Measurements from ENCODE around the gene PDS5A. TPM values are rescaled to one million over a fixed set of nuclear protein-coding genes. Genes with fewer than 3 reads are reported as not detected.

Gene PDS5A
- total and polyA plus RNA-seq, 2 of the 13 experiments (the other 11 are each of a cell fraction or from before 2014, with no cell fraction given), result 31.8 to 57.0 TPM

DNA sequence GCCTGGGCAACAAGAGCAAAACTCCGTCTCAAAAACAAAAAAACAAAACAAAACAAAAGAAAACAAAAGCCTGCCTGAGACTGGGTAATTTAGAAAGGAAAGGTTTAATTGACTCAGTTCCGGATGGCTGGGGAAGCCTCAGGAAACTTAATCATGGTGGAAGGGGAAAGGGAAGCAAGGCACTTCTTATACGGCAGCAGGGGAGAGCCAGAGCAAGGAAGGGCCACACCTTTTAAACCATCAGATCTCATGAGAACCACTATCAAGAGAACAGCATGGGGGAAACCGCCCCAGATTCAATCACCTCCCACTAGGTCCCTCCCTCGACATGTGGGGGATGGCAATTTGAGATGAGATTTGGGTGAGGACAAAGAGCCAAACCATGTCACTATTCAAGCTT lies 157.5 kb downstream of the PDS5A start (continued):
- TF ChIP-seq, protein P1, sequence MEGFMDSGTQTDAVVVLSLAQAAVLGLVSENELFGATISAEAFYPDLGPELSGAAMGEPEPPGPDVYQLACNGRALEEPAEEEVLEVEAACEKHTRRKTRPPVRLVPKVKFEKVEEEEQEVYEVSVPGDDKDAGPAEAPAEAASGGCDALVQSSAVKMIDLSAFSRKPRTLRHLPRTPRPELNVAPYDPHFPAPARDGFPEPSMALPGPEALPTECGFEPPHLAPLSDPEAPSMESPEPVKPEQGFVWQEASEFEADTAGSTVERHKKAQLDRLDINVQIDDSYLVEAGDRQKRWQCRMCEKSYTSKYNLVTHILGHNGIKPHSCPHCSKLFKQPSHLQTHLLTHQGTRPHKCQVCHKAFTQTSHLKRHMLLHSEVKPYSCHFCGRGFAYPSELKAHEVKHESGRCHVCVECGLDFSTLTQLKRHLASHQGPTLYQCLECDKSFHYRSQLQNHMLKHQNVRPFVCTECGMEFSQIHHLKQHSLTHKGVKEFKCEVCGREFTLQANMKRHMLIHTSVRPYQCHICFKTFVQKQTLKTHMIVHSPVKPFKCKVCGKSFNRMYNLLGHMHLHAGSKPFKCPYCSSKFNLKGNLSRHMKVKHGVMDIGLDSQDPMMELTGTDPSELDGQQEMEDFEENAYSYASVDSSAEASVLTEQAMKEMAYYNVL (CRISPR knock-in tag; IDR thresholded peaks at IDR 0.05; ENCODE audit: borderline replicate concordance), result no peak
- TF ChIP-seq, protein P2, sequence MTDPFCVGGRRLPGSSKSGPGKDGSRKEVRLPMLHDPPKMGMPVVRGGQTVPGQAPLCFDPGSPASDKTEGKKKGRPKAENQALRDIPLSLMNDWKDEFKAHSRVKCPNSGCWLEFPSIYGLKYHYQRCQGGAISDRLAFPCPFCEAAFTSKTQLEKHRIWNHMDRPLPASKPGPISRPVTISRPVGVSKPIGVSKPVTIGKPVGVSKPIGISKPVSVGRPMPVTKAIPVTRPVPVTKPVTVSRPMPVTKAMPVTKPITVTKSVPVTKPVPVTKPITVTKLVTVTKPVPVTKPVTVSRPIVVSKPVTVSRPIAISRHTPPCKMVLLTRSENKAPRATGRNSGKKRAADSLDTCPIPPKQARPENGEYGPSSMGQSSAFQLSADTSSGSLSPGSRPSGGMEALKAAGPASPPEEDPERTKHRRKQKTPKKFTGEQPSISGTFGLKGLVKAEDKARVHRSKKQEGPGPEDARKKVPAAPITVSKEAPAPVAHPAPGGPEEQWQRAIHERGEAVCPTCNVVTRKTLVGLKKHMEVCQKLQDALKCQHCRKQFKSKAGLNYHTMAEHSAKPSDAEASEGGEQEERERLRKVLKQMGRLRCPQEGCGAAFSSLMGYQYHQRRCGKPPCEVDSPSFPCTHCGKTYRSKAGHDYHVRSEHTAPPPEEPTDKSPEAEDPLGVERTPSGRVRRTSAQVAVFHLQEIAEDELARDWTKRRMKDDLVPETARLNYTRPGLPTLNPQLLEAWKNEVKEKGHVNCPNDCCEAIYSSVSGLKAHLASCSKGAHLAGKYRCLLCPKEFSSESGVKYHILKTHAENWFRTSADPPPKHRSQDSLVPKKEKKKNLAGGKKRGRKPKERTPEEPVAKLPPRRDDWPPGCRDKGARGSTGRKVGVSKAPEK (CRISPR knock-in tag; IDR thresholded peaks at IDR 0.05; ENCODE audit: borderline replicate concordance), result no peak

DNA sequence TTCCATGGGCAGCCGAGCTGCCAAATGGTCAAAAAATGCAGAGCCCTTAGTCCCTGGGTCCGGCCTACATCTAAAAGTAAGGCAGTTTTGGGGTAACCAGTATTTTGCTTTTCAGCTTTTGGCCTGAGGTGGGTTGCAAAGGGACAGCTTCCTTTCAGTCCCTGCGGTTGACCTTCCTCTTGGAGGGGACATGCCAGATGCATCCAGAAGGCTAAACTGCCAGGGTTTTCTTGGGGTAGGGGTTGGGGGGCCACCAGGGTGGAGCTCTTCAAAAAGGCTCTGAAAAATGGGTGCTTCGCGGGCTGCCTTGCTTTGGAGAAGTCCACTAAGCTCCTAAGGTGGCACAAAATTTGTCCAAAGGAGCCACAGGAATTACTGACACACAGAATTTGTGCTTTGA lies 159.1 kb downstream of the PDS5A start:
- WGBS (ENCODE audit: low lambda C conversion rate), result 89% methylated on average over 5 of the region's 5 CpGs
- no peaks in the 10 kb centered on the region for H4K20me1 ChIP-seq (ENCODE audit: insufficient read depth, low read length)
- H2AFZ ChIP-seq (ENCODE audit: low read length), result no peak overlapping the region
- intact Hi-C loops (cut with micrococcal nuclease; ENCODE audit: unreplicated experiment) (loop anchor here (10.0 kb wide), 2 partner anchors 156 to 354 kb away; partner anchors contain the start of gene PDS5A), in situ Hi-C loops (cut with HindIII; ENCODE audit: extremely low pct_ligation_motif_present, low pct_unique_long_range_greater_than_20kb) (no loop called here)
- no peak overlapping the region for H3K9ac ChIP-seq (ENCODE audit: insufficient read depth, low read depth, low read length)
- no peaks in the 10 kb centered on the region for H3K79me2 ChIP-seq (ENCODE audit: insufficient read depth, low read length)
- BruUV-seq (replicated peaks), result no TSS peak
- H3K4me3 ChIP-seq (replicated peaks in 1 of 3; ENCODE audit: insufficient read depth in 1 of 3, low read depth in 2 of 3, low read length in 3 of 3), result no peak overlapping the region
- no peak overlapping the region for H3K27ac ChIP-seq (ENCODE audit: extremely low read length, insufficient read depth, low read length)
- ChIA-PET CTCF (ENCODE audit: low intra/inter-chr PET ratio, low total read pairs) (no interaction called here), POLR2A (no interaction called here)
- H3K9me3 ChIP-seq (ENCODE audit: low read length), result no peaks in the 10 kb centered on the region
- H3K4me1 ChIP-seq (ENCODE audit: insufficient read depth, low read length), result peaks cover 29% of the 10 kb centered on the region
- TF ChIP-seq, protein P3, sequence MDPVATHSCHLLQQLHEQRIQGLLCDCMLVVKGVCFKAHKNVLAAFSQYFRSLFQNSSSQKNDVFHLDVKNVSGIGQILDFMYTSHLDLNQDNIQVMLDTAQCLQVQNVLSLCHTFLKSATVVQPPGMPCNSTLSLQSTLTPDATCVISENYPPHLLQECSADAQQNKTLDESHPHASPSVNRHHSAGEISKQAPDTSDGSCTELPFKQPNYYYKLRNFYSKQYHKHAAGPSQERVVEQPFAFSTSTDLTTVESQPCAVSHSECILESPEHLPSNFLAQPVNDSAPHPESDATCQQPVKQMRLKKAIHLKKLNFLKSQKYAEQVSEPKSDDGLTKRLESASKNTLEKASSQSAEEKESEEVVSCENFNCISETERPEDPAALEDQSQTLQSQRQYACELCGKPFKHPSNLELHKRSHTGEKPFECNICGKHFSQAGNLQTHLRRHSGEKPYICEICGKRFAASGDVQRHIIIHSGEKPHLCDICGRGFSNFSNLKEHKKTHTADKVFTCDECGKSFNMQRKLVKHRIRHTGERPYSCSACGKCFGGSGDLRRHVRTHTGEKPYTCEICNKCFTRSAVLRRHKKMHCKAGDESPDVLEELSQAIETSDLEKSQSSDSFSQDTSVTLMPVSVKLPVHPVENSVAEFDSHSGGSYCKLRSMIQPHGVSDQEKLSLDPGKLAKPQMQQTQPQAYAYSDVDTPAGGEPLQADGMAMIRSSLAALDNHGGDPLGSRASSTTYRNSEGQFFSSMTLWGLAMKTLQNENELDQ (CRISPR knock-in tag; IDR thresholded peaks at IDR 0.05; ENCODE audit: borderline replicate concordance), result no peak
- TF ChIP-seq, protein P4, sequence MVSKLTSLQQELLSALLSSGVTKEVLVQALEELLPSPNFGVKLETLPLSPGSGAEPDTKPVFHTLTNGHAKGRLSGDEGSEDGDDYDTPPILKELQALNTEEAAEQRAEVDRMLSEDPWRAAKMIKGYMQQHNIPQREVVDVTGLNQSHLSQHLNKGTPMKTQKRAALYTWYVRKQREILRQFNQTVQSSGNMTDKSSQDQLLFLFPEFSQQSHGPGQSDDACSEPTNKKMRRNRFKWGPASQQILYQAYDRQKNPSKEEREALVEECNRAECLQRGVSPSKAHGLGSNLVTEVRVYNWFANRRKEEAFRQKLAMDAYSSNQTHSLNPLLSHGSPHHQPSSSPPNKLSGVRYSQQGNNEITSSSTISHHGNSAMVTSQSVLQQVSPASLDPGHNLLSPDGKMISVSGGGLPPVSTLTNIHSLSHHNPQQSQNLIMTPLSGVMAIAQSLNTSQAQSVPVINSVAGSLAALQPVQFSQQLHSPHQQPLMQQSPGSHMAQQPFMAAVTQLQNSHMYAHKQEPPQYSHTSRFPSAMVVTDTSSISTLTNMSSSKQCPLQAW (CRISPR knock-in tag; IDR thresholded peaks at IDR 0.05), result no peak
- no peak for TF ChIP-seq ZNF350 (CRISPR knock-in tag; IDR thresholded peaks at IDR 0.05; ENCODE audit: borderline replicate concordance, low read depth)
- TF ChIP-seq, protein P5, sequence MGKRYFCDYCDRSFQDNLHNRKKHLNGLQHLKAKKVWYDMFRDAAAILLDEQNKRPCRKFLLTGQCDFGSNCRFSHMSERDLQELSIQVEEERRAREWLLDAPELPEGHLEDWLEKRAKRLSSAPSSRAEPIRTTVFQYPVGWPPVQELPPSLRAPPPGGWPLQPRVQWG (CRISPR knock-in tag; IDR thresholded peaks at IDR 0.05; ENCODE audit: borderline replicate concordance, low read depth), result no peak
- TF ChIP-seq ZIK1 (CRISPR knock-in tag; IDR thresholded peaks at IDR 0.05; ENCODE audit: borderline replicate concordance, low read depth), result no peak
- TF ChIP-seq, protein P6, sequence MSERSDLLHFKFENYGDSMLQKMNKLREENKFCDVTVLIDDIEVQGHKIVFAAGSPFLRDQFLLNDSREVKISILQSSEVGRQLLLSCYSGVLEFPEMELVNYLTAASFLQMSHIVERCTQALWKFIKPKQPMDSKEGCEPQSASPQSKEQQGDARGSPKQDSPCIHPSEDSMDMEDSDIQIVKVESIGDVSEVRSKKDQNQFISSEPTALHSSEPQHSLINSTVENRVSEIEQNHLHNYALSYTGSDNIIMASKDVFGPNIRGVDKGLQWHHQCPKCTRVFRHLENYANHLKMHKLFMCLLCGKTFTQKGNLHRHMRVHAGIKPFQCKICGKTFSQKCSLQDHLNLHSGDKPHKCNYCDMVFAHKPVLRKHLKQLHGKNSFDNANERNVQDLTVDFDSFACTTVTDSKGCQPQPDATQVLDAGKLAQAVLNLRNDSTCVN (CRISPR knock-in tag; IDR thresholded peaks at IDR 0.05; ENCODE audit: borderline replicate concordance), result no peak
- no peak overlapping the region for H3K4me2 ChIP-seq (ENCODE audit: low read depth, low read length)
- H3K36me3 ChIP-seq (replicated peaks in 1 of 2; ENCODE audit: control insufficient read depth in 1 of 2, insufficient read depth in 2 of 2, low read length in 2 of 2), result no peaks in the 10 kb centered on the region; a peak in 1 of 5 replicates
- no peaks in the 10 kb centered on the region for H3K27me3 ChIP-seq (ENCODE audit: control insufficient read depth in 1 of 2, insufficient read depth in 2 of 2, low read length in 2 of 2)
- DNase-seq (ENCODE audit: low spot score) (no peak), ATAC-seq (no peak), FAIRE-seq (no peak)

Data from HepG2 (cell line).